GM18499 (cell line): ENCODE results near the gene ACSF3.
"Not testable (repeated sequence)": the region's sequence is repeated elsewhere in the genome, so short reads cannot be mapped to it uniquely, and the experiment has no call there.

ENCODE experiments used
- ATAC-seq: cut with Tn5 transposase; IDR thresholded peaks from one replicate; pipeline ENCODE4 v1.9.1; 2021; ENCODE audit warnings: moderate number of reproducible peaks; ENCODE audit not compliant: insufficient read depth, unreplicated experiment

Gene ACSF3

GRCh38 chr16:89055313-89055712, 38.3 kb upstream of the ACSF3 start:
- no peak for ATAC-seq

GRCh38 chr16:89055894-89056555, 37.6 kb upstream of the ACSF3 start:
- ATAC-seq: no peak

GRCh38 chr16:89056592-89056991, 37.1 kb upstream of the ACSF3 start:
- no peak for ATAC-seq

- no peak for ATAC-seq
Observed at GRCh38 chr16:89057738-89058137, 35.9 kb upstream of the ACSF3 start.

GRCh38 chr16:89058812-89059211, 34.8 kb upstream of the ACSF3 start:
- ATAC-seq: no peak

GRCh38 chr16:89060207-89060794, 33.4 kb upstream of the ACSF3 start:
- ATAC-seq: no peak

GRCh38 chr16:89061086-89061485, 32.6 kb upstream of the ACSF3 start:
- ATAC-seq: no peak

- ATAC-seq: no peak
Observed at GRCh38 chr16:89061590-89062380, 31.9 kb upstream of the ACSF3 start.

GRCh38 chr16:89062389-89063345, 31.0 kb upstream of the ACSF3 start:
- ATAC-seq: no peak

GRCh38 chr16:89063768-89064320, 29.8 kb upstream of the ACSF3 start:
- ATAC-seq: no peak

- no peak for ATAC-seq
Observed at GRCh38 chr16:89064606-89065457, 28.8 kb upstream of the ACSF3 start.

GRCh38 chr16:89065458-89065822, 28.2 kb upstream of the ACSF3 start:
- ATAC-seq: no peak

GRCh38 chr16:89066721-89067120, 26.9 kb upstream of the ACSF3 start:
- ATAC-seq: no peak

- no peak for ATAC-seq
Observed at GRCh38 chr16:89067677-89068443, 25.8 kb upstream of the ACSF3 start.

GRCh38 chr16:89068814-89069616, 24.6 kb upstream of the ACSF3 start:
- not testable (repeated sequence) for ATAC-seq

- ATAC-seq: no peak
Observed at GRCh38 chr16:89069920-89070319, 23.7 kb upstream of the ACSF3 start.

GRCh38 chr16:89070590-89070989, 23.1 kb upstream of the ACSF3 start:
- ATAC-seq: no peak
